GM23338 (cell line): ENCODE measurements around the gene TDP2. TPM values are rescaled to one million over a fixed set of nuclear protein-coding genes. Genes with fewer than 3 reads are reported as not detected.

Experiments
- ATAC-seq: fragments of 200-7000 bp; cut with Tn5 transposase; 3 replicates; pipeline ENCODE4 v1.9.1; 2020
- DNase-seq: peaks from one replicate; pipeline ENCODE4 v3.0.0-alpha.2; 2015; ENCODE audit warnings: low spot score
- H2AFZ ChIP-seq: fragments of 200-600 bp; sonication (generic); 2 replicates; pipeline ENCODE4 v1.8.0; 2016; ENCODE audit warnings: antibody characterized with exemption, mild to moderate bottlenecking, moderate library complexity
- H3F3A ChIP-seq: fragments of 200-600 bp; sonication (generic); replicated peaks from 2 replicates; pipeline ENCODE4 v1.8.0; 2017; ENCODE audit warnings: antibody characterized with exemption, mixed run types, low read depth
- H3K27ac ChIP-seq: fragments of 200-600 bp; sonication (generic); 2 replicates; pipeline ENCODE4 v1.6.1; 2016; ENCODE audit warnings: low read depth
- H3K27me3 ChIP-seq: fragments of 200-600 bp; sonication (generic); 2 replicates; pipeline ENCODE4 v1.8.0; 2016; ENCODE audit warnings: mild to moderate bottlenecking, mixed run types, moderate library complexity; ENCODE audit not compliant: insufficient read depth
- H3K36me3 ChIP-seq: fragments of 200-600 bp; sonication (generic); 2 replicates; pipeline ENCODE4 v1.8.0; 2016; ENCODE audit warnings: mild to moderate bottlenecking; ENCODE audit not compliant: insufficient read depth
- H3K4me1 ChIP-seq: fragments of 200-600 bp; sonication (generic); 2 replicates; pipeline ENCODE4 v1.8.0; 2016; ENCODE audit warnings: mild to moderate bottlenecking, moderate library complexity; ENCODE audit not compliant: insufficient read depth
- H3K4me2 ChIP-seq: fragments of 200-600 bp; sonication (generic); 2 replicates; pipeline ENCODE4 v1.7.1; 2017; ENCODE audit warnings: mixed run types
- H3K4me3 ChIP-seq: fragments of 200-600 bp; sonication (generic); 2 replicates; pipeline ENCODE4 v1.6.1; 2016; ENCODE audit warnings: mixed run types
- H3K79me2 ChIP-seq: fragments of 200-600 bp; sonication (generic); replicated peaks from 2 replicates; pipeline ENCODE4 v1.8.0; 2017; ENCODE audit warnings: mild to moderate bottlenecking; ENCODE audit not compliant: insufficient read depth
- H3K9me2 ChIP-seq: fragments of 200-600 bp; sonication (generic); 2 replicates; pipeline ENCODE4 v1.8.0; 2017; ENCODE audit not compliant: insufficient read depth
- H4K20me1 ChIP-seq: fragments of 200-600 bp; sonication (generic); replicated peaks from 2 replicates; pipeline ENCODE4 v1.8.0; 2017; ENCODE audit warnings: mild to moderate bottlenecking; ENCODE audit not compliant: insufficient read depth
- H3K27ac Mint-ChIP-seq: 2 replicates; pipeline ENCODE4 v1.8.0; 2020; ENCODE audit warnings: inconsistent platforms, mild to moderate bottlenecking, moderate library complexity, mixed read lengths
- H3K27me3 Mint-ChIP-seq: 3 replicates; pipeline ENCODE4 v1.8.0; 2022; ENCODE audit warnings: low read depth, mild to moderate bottlenecking, moderate library complexity, mixed read lengths, inconsistent platforms; ENCODE audit not compliant: insufficient read depth, poor library complexity
- H3K36me3 Mint-ChIP-seq: 3 replicates; pipeline ENCODE4 v1.8.0; 2021; ENCODE audit warnings: low read depth, mild to moderate bottlenecking, inconsistent platforms, moderate library complexity, mixed read lengths
- H3K4me1 Mint-ChIP-seq: 3 replicates; pipeline ENCODE4 v1.8.0; 2020; ENCODE audit warnings: mild to moderate bottlenecking, inconsistent platforms, mixed read lengths
- H3K4me3 Mint-ChIP-seq: 3 replicates; pipeline ENCODE4 v1.8.0; 2021; ENCODE audit warnings: moderate library complexity, mild to moderate bottlenecking, inconsistent platforms, mixed read lengths
- H3K9me3 Mint-ChIP-seq: 3 replicates; pipeline ENCODE4 v1.8.0; 2020; ENCODE audit warnings: moderate library complexity, mild to moderate bottlenecking, inconsistent platforms, mixed read lengths
- ZNF114 ChIP-seq: fragments of 250-450 bp; sonication (Bioruptor Pico); IDR thresholded peaks from 2 replicates; pipeline ENCODE4 v1.5.0; 2020; ENCODE audit warnings: mild to moderate bottlenecking, moderate library complexity
- polyA plus RNA-seq: library from polyadenylated mRNA; unstranded; fragments of >200 nt; fragmentation: Nextera tagmentation; extraction: Ambion mirVana; gene quantifications from 2 replicates; pipeline ENCODE4 v1.2.1, GENCODE V29; 2016
- total RNA-seq: library from RNA; depleted of rRNA; stranded (reverse); fragments of >200 nt; shearing (Covaris generic); gene quantifications from 2 replicates; pipeline ENCODE4 v1.2.3, GENCODE V29; 2014
- TF ChIP-seq, protein P1 (sequence below): fragments of 250-450 bp; sonication (Bioruptor Pico); IDR thresholded peaks from 2 replicates; pipeline ENCODE4 v1.5.0; 2020; ENCODE audit warnings: mild to moderate bottlenecking, moderate library complexity
- TF ChIP-seq, protein P2 (sequence below), 2 experiments: fragments of 200-600 bp in 1 of 2; sonication (generic) in 1 of 2; conservative IDR thresholded peaks; 2 replicates each; pipeline versions ENCODE4 v1.5.1 to v1.6.1; 2016 to 2017; ENCODE audit warnings: antibody characterized with exemption in 2 of 2, low read depth in 2 of 2, mild to moderate bottlenecking in 2 of 2, moderate library complexity in 1 of 2
- TF ChIP-seq, protein P3 (sequence below): IDR thresholded peaks from one replicate; pipeline ENCODE4 v1.6.1; 2018; ENCODE audit warnings: antibody characterized with exemption; ENCODE audit not compliant: unreplicated experiment

TDP2 gene
- total and polyA plus RNA-seq, 2 experiments from 2014 or later = 46.8 to 47.8 TPM

DNA sequence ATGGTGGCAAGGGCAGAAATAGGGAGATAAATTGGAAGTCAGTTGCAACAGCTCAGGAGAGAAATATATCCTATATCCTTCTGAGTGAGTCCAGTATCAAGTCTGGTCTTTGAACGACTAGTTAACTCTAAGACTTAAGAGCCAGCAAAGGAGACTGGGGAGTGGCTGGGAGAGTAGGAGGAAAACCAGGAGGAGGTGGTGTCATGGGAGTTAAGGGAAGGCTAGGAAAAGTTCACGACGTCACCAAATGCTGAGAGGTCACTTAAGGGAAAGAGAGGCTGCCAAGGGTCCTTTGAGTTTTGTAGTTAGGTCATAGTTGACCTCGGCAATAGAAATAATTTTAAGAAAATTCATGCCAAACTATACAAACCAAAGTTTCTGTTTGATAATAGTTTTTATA lies 25.3 kb upstream of the TDP2 start:
- H3K9me2 ChIP-seq = no peaks in the 10 kb centered on the region
- H2AFZ ChIP-seq = no peak overlapping the region
- Mint-ChIP-seq H3K27me3 (no peaks in the 10 kb centered on the region), H3K27ac (no peak overlapping the region), H3K9me3 (no peaks in the 10 kb centered on the region), H3K4me3 (no peak overlapping the region), H3K36me3 (peaks cover 8% of the 10 kb centered on the region), H3K4me1 (peaks cover 9% of the 10 kb centered on the region)
- ATAC-seq (no peak), DNase-seq (no peak)
- no peaks in the 10 kb centered on the region for H3K27me3 ChIP-seq
- H3K4me3 ChIP-seq = no peak overlapping the region
- H3K4me1 ChIP-seq = no peaks in the 10 kb centered on the region
- no peak overlapping the region for H3K27ac ChIP-seq
- H3K4me2 ChIP-seq = no peak overlapping the region
- H3K79me2 ChIP-seq = no peaks in the 10 kb centered on the region; the same call in 1 of the 2 replicates
- H3F3A ChIP-seq = no peaks in the 10 kb centered on the region
- TF ChIP-seq, protein P1, sequence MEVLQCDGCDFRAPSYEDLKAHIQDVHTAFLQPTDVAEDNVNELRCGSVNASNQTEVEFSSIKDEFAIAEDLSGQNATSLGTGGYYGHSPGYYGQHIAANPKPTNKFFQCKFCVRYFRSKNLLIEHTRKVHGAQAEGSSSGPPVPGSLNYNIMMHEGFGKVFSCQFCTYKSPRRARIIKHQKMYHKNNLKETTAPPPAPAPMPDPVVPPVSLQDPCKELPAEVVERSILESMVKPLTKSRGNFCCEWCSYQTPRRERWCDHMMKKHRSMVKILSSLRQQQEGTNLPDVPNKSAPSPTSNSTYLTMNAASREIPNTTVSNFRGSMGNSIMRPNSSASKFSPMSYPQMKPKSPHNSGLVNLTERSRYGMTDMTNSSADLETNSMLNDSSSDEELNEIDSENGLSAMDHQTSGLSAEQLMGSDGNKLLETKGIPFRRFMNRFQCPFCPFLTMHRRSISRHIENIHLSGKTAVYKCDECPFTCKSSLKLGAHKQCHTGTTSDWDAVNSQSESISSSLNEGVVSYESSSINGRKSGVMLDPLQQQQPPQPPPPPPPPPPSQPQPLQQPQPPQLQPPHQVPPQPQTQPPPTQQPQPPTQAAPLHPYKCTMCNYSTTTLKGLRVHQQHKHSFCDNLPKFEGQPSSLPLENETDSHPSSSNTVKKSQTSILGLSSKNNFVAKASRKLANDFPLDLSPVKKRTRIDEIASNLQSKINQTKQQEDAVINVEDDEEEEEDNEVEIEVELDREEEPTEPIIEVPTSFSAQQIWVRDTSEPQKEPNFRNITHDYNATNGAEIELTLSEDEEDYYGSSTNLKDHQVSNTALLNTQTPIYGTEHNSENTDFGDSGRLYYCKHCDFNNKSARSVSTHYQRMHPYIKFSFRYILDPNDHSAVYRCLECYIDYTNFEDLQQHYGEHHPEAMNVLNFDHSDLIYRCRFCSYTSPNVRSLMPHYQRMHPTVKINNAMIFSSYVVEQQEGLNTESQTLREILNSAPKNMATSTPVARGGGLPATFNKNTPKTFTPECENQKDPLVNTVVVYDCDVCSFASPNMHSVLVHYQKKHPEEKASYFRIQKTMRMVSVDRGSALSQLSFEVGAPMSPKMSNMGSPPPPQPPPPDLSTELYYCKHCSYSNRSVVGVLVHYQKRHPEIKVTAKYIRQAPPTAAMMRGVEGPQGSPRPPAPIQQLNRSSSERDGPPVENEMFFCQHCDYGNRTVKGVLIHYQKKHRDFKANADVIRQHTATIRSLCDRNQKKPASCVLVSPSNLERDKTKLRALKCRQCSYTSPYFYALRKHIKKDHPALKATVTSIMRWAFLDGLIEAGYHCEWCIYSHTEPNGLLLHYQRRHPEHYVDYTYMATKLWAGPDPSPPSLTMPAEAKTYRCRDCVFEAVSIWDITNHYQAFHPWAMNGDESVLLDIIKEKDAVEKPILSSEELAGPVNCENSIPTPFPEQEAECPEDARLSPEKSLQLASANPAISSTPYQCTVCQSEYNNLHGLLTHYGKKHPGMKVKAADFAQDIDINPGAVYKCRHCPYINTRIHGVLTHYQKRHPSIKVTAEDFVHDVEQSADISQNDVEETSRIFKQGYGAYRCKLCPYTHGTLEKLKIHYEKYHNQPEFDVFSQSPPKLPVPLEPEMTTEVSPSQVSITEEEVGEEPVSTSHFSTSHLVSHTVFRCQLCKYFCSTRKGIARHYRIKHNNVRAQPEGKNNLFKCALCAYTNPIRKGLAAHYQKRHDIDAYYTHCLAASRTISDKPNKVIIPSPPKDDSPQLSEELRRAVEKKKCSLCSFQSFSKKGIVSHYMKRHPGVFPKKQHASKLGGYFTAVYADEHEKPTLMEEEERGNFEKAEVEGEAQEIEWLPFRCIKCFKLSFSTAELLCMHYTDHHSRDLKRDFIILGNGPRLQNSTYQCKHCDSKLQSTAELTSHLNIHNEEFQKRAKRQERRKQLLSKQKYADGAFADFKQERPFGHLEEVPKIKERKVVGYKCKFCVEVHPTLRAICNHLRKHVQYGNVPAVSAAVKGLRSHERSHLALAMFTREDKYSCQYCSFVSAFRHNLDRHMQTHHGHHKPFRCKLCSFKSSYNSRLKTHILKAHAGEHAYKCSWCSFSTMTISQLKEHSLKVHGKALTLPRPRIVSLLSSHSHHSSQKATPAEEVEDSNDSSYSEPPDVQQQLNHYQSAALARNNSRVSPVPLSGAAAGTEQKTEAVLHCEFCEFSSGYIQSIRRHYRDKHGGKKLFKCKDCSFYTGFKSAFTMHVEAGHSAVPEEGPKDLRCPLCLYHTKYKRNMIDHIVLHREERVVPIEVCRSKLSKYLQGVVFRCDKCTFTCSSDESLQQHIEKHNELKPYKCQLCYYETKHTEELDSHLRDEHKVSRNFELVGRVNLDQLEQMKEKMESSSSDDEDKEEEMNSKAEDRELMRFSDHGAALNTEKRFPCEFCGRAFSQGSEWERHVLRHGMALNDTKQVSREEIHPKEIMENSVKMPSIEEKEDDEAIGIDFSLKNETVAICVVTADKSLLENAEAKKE = no peak
- TF ChIP-seq, protein P2, sequence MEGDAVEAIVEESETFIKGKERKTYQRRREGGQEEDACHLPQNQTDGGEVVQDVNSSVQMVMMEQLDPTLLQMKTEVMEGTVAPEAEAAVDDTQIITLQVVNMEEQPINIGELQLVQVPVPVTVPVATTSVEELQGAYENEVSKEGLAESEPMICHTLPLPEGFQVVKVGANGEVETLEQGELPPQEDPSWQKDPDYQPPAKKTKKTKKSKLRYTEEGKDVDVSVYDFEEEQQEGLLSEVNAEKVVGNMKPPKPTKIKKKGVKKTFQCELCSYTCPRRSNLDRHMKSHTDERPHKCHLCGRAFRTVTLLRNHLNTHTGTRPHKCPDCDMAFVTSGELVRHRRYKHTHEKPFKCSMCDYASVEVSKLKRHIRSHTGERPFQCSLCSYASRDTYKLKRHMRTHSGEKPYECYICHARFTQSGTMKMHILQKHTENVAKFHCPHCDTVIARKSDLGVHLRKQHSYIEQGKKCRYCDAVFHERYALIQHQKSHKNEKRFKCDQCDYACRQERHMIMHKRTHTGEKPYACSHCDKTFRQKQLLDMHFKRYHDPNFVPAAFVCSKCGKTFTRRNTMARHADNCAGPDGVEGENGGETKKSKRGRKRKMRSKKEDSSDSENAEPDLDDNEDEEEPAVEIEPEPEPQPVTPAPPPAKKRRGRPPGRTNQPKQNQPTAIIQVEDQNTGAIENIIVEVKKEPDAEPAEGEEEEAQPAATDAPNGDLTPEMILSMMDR (conservative IDR thresholded peaks at IDR 0.05; ENCODE audit: low read depth in 2 of 2) = no peak
- no peak for TF ChIP-seq ZNF114
- TF ChIP-seq, protein P3, sequence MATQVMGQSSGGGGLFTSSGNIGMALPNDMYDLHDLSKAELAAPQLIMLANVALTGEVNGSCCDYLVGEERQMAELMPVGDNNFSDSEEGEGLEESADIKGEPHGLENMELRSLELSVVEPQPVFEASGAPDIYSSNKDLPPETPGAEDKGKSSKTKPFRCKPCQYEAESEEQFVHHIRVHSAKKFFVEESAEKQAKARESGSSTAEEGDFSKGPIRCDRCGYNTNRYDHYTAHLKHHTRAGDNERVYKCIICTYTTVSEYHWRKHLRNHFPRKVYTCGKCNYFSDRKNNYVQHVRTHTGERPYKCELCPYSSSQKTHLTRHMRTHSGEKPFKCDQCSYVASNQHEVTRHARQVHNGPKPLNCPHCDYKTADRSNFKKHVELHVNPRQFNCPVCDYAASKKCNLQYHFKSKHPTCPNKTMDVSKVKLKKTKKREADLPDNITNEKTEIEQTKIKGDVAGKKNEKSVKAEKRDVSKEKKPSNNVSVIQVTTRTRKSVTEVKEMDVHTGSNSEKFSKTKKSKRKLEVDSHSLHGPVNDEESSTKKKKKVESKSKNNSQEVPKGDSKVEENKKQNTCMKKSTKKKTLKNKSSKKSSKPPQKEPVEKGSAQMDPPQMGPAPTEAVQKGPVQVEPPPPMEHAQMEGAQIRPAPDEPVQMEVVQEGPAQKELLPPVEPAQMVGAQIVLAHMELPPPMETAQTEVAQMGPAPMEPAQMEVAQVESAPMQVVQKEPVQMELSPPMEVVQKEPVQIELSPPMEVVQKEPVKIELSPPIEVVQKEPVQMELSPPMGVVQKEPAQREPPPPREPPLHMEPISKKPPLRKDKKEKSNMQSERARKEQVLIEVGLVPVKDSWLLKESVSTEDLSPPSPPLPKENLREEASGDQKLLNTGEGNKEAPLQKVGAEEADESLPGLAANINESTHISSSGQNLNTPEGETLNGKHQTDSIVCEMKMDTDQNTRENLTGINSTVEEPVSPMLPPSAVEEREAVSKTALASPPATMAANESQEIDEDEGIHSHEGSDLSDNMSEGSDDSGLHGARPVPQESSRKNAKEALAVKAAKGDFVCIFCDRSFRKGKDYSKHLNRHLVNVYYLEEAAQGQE = no peak
- no peaks in the 10 kb centered on the region; the same call in 1 of the 2 replicates for H4K20me1 ChIP-seq
- H3K36me3 ChIP-seq = no peaks in the 10 kb centered on the region; the same call in 1 of the 2 replicates
